ENCODE results near the gene TUSC2.

TUSC2 gene

DNA sequence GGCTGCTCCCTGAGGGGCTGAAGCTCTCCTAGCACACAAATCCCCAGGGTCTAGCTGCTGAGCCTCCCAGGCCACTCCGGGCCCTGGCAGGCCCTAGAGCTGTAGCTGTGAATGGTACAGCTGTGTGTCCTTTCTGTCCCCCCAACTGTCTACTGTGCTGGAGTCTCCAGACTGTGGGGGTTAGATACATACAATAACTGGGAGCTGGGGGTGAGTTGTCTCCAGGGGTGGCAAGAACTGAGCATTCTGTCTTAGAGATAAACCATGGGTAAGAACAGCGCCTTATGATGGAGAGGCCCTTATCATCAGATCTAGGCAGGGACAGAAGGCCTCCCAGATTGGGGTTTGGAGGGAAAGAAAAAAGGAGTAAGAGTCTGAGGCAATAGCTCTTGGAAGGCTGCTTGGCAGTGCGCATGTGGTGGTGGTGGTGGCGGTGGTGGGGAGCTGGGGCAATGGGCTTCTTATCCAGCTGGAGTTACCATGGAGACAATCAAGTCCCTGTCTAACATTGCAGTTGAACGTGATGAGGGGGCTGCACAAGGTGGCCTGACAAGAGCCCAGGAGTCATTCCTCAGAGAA lies 26.3 kb upstream of the TUSC2 start:
- DNase-seq (ENCODE audit: low read depth) = no peak

DNA sequence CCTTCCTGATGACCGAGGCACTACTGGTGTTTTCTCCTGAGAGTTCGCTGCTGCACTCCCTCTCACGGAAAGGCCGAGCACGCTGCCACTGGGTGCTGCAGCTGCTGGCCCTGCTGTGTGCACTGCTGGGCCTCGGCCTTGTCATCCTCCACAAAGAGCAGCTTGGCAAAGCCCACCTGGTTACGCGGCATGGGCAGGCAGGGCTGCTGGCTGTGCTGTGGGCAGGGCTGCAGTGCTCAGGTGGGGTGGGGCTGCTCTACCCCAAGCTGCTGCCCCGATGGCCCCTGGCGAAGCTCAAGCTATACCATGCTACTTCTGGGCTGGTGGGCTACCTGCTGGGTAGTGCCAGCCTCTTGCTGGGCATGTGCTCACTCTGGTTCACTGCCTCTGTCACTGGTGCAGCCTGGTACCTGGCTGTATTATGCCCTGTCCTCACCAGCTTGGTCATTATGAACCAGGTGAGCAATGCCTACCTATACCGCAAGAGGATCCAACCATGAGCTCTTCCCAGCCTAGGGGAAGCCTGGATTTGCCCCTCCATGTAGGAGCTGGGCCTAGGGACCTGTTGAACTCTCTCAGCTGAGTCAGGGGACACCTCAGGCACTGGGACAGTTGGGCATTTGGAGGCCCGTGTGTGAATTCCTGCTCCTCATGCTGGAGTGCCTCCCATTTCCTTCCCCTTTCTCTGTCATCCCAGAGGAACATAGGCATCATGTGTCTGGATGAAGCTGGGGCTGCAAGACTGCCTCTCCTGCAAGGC lies 25.4 kb upstream of the TUSC2 start:
- no peak for DNase-seq (ENCODE audit: low read depth)

DNA sequence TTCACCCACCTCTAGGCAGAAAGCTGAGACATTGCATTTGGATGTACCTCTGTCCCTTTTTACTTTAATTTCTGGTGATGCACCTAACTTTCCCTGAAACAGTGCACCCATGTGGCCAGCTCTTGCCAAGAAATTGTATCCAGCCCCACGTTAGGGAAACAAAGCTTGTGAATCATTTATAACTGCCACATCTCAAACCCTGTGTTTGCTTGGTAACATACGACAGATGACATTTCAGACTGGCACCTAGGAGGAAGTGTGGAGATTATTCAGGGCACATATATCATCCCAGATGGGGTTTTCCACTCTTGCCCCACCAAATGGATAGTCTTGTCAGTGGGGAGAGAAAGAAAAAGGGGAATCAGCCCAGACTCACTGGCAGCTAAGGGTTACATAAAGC lies 24.8 kb upstream of the TUSC2 start:
- no peak for DNase-seq (ENCODE audit: low read depth)

DNA sequence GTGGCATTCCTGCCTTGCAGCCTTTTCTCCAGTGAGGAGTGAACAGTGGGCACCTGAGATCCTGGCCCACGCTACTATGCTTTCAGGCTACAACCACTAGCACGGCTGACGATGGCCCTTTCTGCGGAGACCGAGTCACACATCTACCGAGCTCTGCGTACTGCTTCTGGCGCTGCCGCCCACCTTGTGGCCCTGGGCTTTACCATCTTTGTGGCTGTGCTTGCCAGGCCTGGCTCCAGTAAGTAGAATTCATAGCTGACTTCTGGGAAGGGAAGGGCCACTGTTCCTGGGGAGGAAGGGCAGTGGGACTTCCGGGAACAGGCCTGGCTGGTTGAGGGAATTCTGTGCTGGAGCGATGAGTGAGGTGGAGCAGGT lies 23.3 kb upstream of the TUSC2 start:
- no peak for DNase-seq (ENCODE audit: low read depth)

DNA sequence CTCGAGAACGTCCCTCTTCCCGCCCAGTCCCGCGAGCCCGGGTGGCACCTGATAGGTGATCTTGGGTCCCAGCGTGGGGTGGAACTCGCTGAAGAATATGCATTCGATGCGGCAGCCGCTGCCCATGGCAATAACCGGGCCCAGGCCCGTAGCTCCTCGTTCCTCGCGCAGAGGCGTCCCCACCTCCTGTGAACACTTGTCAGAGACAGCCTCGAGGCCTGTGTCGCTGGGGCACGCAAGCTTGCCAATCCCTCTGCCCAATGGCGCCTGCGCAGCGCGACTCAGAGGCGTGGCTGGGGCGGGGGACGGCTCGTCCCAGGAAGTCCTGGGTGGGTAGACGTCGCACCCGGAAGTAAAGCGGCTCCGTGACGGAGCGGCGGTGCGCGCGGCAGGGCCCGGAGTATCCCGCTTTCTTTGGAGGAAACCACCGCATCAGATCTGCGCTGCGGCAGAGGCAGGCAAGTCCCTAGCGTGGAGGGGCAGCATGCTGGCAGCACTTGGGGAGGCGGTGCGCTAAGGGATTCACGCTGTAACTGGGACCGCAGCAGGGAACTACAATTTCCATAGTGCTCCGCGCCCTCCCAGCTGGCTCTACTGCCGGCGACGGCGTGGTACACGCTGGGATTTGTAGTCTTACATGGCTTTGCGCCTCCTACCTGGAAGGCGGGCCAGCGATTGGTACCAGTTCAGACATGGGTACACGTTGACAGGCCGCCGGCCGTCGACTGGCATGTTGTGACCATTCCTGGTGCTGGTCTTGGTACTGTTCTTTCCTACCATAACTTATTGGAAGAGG lies 22.7 kb upstream of the TUSC2 start, which contains the start of the genes CYB561D2 and NPRL2:
Gene CYB561D2, plus strand, starts transcription at position 336 of the 796 bp plus-strand sequence. CDS start 572 bp downstream, outside the sequence.
Gene NPRL2, minus strand, starts transcription at position 249 of the 796 bp plus-strand sequence. Its CDS starts 123 bp downstream, at position 126.
- peak; percentile 90 for DNase-seq (ENCODE audit: low read depth)

DNA sequence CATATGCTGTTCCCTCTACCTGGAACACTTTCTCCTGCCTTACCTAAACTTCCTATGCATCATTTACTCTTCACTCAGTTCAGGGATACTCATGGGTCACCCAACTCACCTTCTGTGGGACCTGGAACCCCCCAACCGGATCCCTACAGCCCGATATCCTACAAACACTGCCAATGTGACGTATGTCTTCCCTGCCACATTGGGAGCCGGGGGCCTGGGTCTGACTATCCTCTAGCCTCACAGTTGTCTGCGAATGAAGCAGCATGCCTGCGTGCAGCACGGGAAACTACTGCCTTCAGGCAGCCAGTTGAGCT lies 22.1 kb upstream of the TUSC2 start:
- DNase-seq (ENCODE audit: low read depth) = no peak

DNA sequence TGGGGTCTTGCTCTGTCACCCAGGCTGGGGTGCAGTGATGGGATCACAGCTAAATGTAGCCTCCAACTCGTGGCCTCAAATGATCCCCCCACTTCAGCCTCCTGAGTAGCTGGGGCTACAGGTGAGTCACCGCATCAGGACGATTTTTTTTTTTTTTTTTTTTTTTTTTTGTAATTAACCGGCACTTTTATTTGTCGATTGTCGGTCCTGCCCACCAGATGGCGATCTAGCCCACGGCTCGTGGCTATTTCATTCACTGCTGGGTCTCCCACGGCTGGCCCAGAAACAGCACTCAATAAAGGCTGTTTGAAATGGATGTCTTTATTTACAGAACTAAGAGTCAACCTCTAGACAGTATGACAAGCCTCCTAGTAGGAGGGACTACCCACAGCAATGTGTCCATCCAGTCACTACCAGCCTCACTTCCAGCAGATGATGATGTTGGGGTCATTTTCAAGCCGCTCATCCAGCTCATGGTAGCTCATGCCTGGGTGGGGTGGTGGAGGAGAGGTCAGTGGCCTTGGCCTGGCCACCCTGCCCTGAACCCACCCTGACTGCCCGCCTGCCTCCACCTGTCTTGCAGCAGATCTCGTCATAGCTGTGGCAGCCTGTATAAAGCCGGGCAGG lies 19.3 kb upstream of the TUSC2 start:
- peak; percentile 61 for DNase-seq (ENCODE audit: low read depth)

DNA sequence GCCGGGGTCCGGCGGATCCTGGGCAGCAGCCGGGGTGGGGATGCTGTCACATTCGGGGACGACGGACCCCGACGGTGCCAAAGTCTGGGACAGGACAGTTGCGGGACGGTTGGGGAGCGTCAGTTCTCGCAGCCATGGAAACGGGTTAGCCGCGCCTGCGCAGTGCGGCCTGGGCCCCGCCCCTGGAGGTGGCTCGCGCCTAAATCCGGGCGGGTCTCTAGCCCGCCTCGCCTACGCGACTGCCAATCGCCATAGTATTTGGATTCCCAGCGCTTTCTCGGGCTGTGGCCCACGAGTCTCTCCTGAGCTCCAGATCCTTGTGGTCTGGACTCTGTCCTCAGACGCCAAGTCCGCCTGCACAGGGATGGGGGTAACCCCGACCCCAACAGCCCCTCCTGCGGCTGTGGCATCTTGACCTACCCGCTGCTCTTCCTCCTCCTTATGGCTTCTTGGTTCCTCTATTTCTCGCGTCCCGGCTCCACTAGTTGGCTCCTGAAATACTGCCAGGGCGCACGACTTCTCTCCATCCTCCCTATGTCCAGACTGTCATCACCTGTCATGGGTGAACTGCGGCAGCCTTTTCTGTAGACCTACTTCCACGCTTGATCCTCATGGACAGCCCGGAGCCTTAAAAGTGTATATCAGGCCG lies 17.7 kb upstream of the TUSC2 start, which contains the start of gene ZMYND10:
Gene ZMYND10, minus strand, starts transcription at position 147 of the 649 bp plus-strand sequence. CDS start 153 bp downstream, outside the sequence.
- no peak for DNase-seq (ENCODE audit: low read depth)

DNA sequence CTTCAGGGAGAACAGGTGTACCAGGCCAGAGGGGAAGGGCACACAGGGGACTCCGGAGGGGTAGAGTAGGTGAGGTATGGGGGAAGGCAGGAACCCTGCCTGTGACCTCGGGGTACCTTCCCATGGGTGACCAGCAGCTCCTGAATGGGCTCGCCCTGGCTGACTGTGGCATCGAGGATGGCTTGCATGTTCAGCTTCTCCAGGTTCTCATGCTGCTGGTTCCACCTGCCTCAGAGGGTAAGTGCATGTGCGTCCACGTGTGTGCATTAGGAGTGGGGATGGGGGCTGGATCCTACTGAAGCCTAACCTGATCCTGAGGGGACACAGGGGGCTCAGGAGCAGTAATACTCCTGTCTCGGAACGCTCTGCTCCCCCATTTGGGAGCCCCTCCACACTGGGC lies 17.0 kb upstream of the TUSC2 start:
- DNase-seq (ENCODE audit: low read depth) = no peak

DNA sequence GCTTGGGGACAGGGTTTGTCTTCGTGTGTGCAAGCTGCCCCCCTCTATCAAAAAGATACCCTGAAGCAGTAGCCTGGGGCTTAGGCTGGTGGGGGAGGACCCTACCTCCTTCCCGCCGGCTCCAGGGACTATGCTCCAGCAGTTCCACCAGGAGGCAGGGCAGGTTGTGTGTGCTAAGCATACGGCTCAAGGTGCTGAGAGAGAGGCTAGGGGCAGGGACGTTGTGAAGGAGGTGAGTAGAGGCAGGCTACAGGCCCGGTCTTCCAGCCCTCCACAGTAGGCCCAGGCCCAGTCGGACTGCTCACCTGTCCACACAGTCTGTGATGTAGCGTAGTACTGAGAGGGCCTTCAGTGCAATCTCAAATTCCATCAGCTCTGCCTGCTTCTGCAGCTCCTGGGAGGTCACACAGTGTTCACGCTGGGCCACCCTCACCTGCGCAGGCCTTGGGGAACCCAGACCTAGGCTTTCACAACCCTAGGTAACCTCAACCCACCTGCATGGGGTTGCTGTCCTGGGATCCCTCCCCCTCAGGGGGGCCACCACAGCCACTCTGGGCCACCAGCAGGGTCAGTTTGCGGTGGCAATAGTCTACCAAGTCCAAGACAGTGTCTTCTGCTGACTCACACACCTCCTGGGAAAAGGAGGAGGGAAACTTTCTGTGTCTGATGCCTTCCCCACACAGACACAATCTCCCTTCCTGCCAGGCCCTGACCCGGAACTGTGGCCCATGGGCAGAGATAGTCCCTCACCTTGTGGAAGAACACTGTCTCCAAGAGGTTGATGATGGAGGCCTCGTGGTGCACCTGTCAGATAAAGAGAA lies 15.0 kb upstream of the TUSC2 start:
- no peak for DNase-seq (ENCODE audit: low read depth)

DNA sequence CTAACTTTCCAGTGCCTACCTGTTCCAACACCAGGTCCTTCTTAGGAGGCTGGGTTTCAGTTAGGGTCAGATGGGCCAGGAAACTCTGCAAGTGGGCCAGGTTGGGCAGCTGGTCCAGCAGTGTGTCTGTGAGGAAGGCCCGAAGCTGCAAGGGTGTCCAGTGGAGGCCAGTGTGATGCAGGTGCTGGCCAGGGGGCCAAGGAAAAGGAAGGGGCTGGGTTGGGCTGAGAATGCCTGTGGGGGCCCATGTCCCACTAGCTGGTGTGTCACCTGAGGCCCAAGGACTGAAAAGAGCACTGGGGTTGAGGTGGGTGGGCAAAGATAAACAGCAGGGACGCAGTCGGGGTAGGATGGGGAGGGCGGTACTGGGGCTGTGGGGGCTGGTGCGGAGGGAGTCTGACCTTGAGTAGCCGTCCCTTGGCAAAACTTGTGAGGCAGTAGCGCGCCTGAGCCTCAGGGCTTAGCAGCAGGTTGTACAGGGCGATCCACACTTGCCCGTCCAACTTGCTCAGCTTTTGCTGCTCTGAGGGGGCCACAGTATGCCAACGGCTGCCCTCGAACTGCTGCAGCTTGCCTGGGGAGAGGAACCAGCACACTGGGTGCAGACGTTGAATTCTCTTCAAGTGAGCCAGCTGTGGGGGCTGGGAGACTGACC lies 14.1 kb upstream of the TUSC2 start:
- DNase-seq (ENCODE audit: low read depth) = no peak

DNA sequence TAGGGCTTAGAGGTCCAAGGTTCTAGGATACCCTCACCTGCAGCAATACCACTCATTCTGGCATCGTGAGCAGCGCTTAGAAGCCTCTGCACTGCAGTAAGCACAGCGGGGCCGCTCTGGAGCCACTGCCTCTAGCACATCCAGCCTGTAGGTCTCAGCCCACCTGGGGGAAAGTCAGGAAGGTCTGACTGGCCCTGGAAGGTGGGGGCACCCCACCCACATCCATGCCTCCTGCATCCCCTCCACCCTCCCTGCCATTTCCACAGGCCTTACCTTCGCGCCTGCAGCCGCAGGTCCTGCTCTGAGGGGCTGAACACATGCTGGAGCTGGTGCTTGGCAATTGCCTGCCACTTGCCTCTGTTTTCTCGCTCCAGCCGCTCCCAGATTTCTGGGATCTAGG lies 13.5 kb upstream of the TUSC2 start:
- no peak for DNase-seq (ENCODE audit: low read depth)

DNA sequence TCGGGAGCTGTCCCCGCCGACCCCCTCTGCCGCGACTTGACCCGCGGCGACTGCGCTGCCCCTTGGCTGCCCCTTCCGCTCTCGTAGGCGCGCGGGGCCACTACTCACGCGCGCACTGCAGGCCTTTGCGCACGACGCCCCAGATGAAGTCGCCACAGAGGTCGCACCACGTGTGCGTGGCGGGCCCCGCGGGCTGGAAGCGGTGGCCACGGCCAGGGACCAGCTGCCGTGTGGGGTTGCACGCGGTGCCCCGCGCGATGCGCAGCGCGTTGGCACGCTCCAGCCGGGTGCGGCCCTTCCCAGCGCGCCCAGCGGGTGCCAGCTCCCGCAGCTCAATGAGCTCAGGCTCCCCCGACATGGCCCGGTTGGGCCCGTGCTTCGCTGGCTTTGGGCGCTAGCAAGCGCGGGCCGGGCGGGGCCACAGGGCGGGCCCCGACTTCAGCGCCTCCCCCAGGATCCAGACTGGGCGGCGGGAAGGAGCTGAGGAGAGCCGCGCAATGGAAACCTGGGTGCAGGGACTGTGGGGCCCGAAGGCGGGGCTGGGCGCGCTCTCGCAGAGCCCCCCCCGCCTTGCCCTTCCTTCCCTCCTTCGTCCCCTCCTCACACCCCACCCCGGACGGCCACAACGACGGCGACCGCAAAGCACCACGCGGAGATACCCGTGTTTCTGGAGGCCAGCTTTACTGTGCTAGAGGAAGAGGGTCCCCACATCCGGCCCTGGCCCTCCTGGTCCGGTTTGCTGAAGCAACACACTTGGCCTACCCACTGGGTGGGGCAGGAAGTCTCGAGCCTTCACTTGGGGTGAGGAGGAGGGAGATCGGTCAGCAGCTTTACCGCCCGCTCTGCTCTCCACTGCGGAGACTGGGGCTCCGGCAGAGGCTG lies 12.7 kb upstream of the TUSC2 start, which contains the start of gene RASSF1:
Gene RASSF1, minus strand, starts transcription at position 389 of the 882 bp plus-strand sequence. Its CDS starts 31 bp downstream, at position 358.
- DNase-seq (ENCODE audit: low read depth) = no peak

DNA sequence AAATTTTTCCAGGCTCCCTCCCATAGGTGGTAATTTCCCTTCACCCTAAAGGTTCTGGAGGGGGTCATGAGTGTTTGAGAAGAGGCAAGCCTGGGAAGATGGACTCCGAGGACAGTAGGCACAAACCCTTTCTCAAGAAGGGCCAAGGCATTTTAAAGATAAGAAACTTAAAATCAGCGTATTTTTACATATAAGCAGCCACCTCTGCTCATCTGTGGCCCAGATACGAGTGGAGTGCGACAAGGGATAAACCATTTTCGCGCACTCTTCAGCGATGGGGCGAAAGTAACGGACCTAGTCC lies 12.1 kb upstream of the TUSC2 start:
- DNase-seq (ENCODE audit: low read depth) = no peak

DNA sequence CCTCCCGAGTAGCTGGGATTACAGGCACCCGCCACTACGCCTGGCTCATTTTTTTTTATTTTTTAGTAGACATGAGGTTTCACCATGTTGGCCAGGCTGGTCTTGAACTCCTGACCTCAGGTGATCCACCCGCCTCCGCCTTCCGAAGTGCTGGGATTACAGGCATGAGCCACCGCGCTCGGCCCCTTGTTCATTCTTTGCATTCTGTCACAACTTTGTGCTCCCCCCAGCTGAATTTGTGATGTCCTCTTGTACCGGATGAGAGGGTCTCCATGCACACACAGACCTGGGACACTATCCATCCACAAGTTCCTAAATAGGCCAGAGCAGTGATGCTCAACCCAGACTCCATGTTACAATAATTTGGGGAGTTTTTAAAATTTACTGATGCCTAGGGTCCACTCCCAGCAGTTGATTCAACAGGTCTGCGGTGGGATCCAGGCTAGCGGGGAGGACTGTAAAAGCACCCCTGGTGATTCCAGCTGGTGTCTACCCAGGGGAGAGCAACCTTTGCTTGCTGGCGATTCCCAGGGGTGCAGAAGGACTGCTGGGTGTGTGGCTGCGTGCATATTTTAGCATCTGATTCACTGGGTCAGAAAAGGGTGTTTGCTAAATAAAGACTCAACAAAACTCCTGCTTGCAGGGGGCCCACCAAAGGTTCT lies 11.6 kb upstream of the TUSC2 start:
- no peak for DNase-seq (ENCODE audit: low read depth)

DNA sequence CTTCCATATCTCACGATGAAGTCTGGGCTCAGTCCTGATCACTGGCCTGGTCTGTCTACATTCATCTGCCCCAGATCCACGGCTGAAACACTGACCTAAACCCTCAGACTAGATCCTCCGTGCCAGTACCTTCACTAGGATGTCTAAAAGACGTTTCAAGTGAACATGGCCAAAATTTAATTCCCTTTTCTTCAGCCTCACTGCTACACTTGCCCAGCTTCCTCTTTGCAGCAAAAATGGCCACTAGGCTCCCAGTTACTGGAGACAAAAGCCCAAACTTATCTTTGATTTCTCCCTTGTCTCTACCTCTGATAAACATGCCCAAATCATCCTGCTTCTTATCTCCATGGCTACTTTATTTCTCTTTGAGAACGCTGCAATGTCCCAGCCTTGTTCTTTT lies 10.9 kb upstream of the TUSC2 start:
- DNase-seq (ENCODE audit: low read depth) = no peak

DNA sequence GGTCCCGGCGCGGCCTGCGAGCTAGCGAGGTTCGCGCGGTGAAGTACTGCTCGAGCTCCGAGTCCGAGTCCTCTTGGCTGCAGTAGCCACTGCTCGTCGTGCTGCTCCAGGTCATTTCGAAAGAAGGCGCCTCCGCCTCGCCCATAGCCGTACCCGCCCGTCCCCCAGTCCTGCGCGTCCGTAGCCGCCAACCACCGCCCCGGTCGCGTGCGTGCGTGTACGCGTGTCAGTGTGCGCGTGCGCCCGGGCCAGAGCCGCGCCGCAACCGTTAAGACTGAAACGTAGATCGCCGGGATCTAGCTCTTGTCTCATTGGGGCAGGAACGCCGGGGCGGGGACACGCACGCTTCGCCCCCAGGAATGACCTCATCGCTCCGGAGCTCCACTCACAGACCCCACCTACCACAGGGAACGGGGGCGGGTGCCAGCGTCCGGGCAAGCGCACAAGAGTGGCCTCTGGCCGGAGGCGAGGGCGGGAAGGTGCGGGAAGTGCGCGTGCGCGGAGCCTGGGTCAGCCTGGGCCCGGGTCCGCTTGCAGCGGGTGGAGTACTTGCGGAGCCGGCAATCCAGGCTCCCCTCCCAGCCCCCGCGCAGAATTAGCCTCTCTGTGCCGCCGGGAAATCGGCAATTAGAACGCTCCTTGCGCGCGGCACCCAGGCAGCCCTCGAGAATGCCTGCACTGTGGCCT lies 9.3 kb upstream of the TUSC2 start:
- DNase-seq (ENCODE audit: low read depth) = peak; percentile 99

DNA sequence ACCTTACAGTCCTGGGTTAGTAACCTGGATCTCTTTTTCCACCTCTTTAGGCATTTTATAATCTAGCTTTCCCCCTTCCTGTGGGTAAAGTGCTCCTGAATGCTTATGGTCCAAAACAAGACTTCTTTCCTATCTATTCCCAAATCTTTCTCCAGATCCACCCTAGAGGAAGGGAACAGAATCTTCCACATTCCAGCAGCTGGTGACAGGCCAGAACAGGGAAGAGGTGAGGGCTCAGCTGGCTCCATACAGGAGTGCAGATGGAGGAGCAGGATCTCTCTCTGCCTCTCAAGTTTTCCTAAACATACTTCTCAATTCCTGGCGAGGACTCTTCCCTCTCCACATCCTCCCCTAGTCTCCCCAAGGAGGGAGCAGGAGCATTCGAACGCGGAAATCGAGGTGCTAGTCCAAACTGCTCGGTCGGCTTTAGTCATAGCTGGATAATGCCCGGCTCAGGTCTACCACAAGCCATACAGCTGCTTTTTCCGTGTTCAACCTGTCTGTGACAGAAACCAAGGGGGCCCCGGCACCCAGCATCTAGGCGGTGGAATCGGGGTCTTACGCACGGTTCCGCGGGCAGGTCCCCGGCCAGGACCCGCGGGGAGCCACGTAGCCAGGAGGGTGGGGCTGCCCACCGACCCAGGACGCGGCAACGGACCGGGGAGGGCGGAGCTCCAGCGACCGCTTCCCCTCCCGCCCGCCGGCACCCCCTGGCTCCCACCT lies 8.6 kb upstream of the TUSC2 start:
- DNase-seq (ENCODE audit: low read depth) = no peak
